OCI-LY3 (cell line): Measurements from ENCODE around the gene ZNRF1.
"Not testable (repeated sequence)": the region's sequence is repeated elsewhere in the genome, so short reads cannot be mapped to it uniquely, and the experiment has no call there.

Experiments used
- H2AFZ ChIP-seq: fragments of 200-600, 300-600 bp; shearing (Covaris generic); 2 replicates; pipeline ENCODE4 v1.6.0; 2014; ENCODE audit warnings: antibody characterized with exemption, low read depth, low read length
- H3K27ac ChIP-seq: fragments of 200-600, 300-600 bp; sonication (generic); 2 replicates; pipeline ENCODE4 v1.5.1; 2014; ENCODE audit warnings: mild to moderate bottlenecking, low read length, moderate library complexity, mixed read lengths
- H3K27me3 ChIP-seq: fragments of 200-600, 300-600 bp; sonication (generic); 2 replicates; pipeline ENCODE4 v1.6.1; 2014; ENCODE audit warnings: low read depth, low read length, mixed read lengths
- H3K36me3 ChIP-seq: fragments of 200-600, 300-600 bp; sonication (generic); replicated peaks from 2 replicates; pipeline ENCODE3; 2014; ENCODE audit warnings: low read depth, low read length, mixed read lengths
- H3K4me1 ChIP-seq: fragments of 300-600, 200-600 bp; sonication (generic); 2 replicates; pipeline ENCODE4 v1.6.1; 2014; ENCODE audit warnings: low read length, mixed read lengths
- H3K4me2 ChIP-seq: fragments of 200-600, 300-600 bp; sonication (generic); 2 replicates; pipeline ENCODE4 v1.6.1; 2014; ENCODE audit warnings: low read length, mixed read lengths
- H3K4me3 ChIP-seq: fragments of 300-600, 200-600 bp; sonication (generic); 2 replicates; pipeline ENCODE4 v1.5.1; 2014; ENCODE audit warnings: antibody characterized with exemption, mild to moderate bottlenecking, low read length, moderate library complexity
- H3K79me2 ChIP-seq: fragments of 300-600, 200-600 bp; shearing (Covaris generic); 2 replicates; pipeline ENCODE4 v1.6.1; 2014; ENCODE audit warnings: mild to moderate bottlenecking, low read length, mixed read lengths
- H3K9ac ChIP-seq: fragments of 300-600, 200-600 bp; shearing (Covaris generic); 2 replicates; pipeline ENCODE4 v1.6.0; 2014; ENCODE audit warnings: mild to moderate bottlenecking, low read length, moderate library complexity
- H3K9me3 ChIP-seq: fragments of 200-600, 300-600 bp; shearing (Covaris generic); 2 replicates; pipeline ENCODE4 v1.6.1; 2014; ENCODE audit warnings: low read length, mixed read lengths; ENCODE audit not compliant: insufficient read depth
- H4K20me1 ChIP-seq: fragments of 200-600, 300-600 bp; sonication (generic); 2 replicates; pipeline ENCODE4 v1.6.1; 2016; ENCODE audit warnings: low read length, mixed read lengths; ENCODE audit not compliant: insufficient read depth
- CTCF ChIP-seq: fragments of 200-600, 300-600 bp; sonication (generic); IDR thresholded peaks from 2 replicates; pipeline ENCODE4 v1.5.1; 2014; ENCODE audit warnings: antibody characterized with exemption, low read length, low read depth
- EZH2phosphoT487 ChIP-seq: fragments of 200-600 bp; shearing (Covaris generic); IDR thresholded peaks from 2 replicates; pipeline ENCODE4 v1.6.1; 2018; ENCODE audit warnings: antibody characterized with exemption, mixed run types, low read depth

ZNRF1 gene

GRCh38 chr16:75127713-75128415 lies 129.0 kb downstream of the ZNRF1 start:
- no peak overlapping the region for H2AFZ ChIP-seq
- H3K4me3 ChIP-seq: no peak overlapping the region
- H3K4me1 ChIP-seq: no peaks in the 10 kb centered on the region
- no peak for TF ChIP-seq CTCF
- no peak for TF ChIP-seq EZH2phosphoT487
- no peaks in the 10 kb centered on the region for H3K36me3 ChIP-seq
- H3K27ac ChIP-seq: no peak overlapping the region
- no peaks in the 10 kb centered on the region for H3K79me2 ChIP-seq
- no peaks in the 10 kb centered on the region; the same call in 1 of the 2 replicates for H3K9me3 ChIP-seq
- H3K4me2 ChIP-seq: no peak overlapping the region
- no peaks in the 10 kb centered on the region for H4K20me1 ChIP-seq
- H3K27me3 ChIP-seq: no peaks in the 10 kb centered on the region
- no peak overlapping the region for H3K9ac ChIP-seq

- H3K4me1 ChIP-seq, H3K27ac ChIP-seq, H4K20me1 ChIP-seq, H3K36me3 ChIP-seq, H3K4me3 ChIP-seq, H3K9ac ChIP-seq, H2AFZ ChIP-seq, H3K4me2 ChIP-seq, H3K79me2 ChIP-seq, H3K27me3 ChIP-seq, H3K9me3 ChIP-seq: not testable (repeated sequence)
These were observed 130.8 kb downstream of the ZNRF1 start for GRCh38 chr16:75129421-75130149.

- Histone ChIP-seq H3K36me3 (no peaks in the 10 kb centered on the region), H2AFZ (no peak overlapping the region), H3K4me1 (no peaks in the 10 kb centered on the region), H3K27me3 (no peaks in the 10 kb centered on the region), H4K20me1 (no peaks in the 10 kb centered on the region), H3K27ac (no peak overlapping the region), H3K4me2 (no peak overlapping the region), H3K79me2 (no peaks in the 10 kb centered on the region), H3K4me3 (no peak overlapping the region), H3K9me3 (no peaks in the 10 kb centered on the region; the same call in 1 of the 2 replicates), H3K9ac (no peak overlapping the region)
- TF ChIP-seq CTCF: no peak
- TF ChIP-seq EZH2phosphoT487: no peak
These were observed 131.4 kb downstream of the ZNRF1 start for GRCh38 chr16:75130150-75130771.

- H3K79me2 ChIP-seq: no peaks in the 10 kb centered on the region
- no peak overlapping the region for H3K9ac ChIP-seq
- H3K27ac ChIP-seq: no peak overlapping the region
- H3K4me2 ChIP-seq: no peak overlapping the region
- H3K27me3 ChIP-seq: no peaks in the 10 kb centered on the region
- H3K9me3 ChIP-seq: no peaks in the 10 kb centered on the region; the same call in 1 of the 2 replicates
- H3K36me3 ChIP-seq: no peaks in the 10 kb centered on the region
- TF ChIP-seq EZH2phosphoT487 (no peak), CTCF (no peak)
- H2AFZ ChIP-seq: no peak overlapping the region
- no peaks in the 10 kb centered on the region for H3K4me1 ChIP-seq
- no peak overlapping the region for H3K4me3 ChIP-seq
- no peaks in the 10 kb centered on the region for H4K20me1 ChIP-seq
These were observed 132.3 kb downstream of the ZNRF1 start for GRCh38 chr16:75131081-75131480.
